GM23338 (cell line): ENCODE results near the gene ZPBP. TPM values are rescaled to one million over a fixed set of nuclear protein-coding genes. Genes with fewer than 3 reads are reported as not detected.

Experiments
- ATAC-seq: fragments of 200-7000 bp; cut with Tn5 transposase; 3 replicates; pipeline ENCODE4 v1.9.1; 2020
- DNase-seq: peaks from one replicate; pipeline ENCODE4 v3.0.0-alpha.2; 2015; ENCODE audit warnings: low spot score
- H2AFZ ChIP-seq: fragments of 200-600 bp; sonication (generic); 2 replicates; pipeline ENCODE4 v1.8.0; 2016; ENCODE audit warnings: antibody characterized with exemption, mild to moderate bottlenecking, moderate library complexity
- H3F3A ChIP-seq: fragments of 200-600 bp; sonication (generic); replicated peaks from 2 replicates; pipeline ENCODE4 v1.8.0; 2017; ENCODE audit warnings: antibody characterized with exemption, mixed run types, low read depth
- H3K27ac ChIP-seq: fragments of 200-600 bp; sonication (generic); 2 replicates; pipeline ENCODE4 v1.6.1; 2016; ENCODE audit warnings: low read depth
- H3K27me3 ChIP-seq: fragments of 200-600 bp; sonication (generic); 2 replicates; pipeline ENCODE4 v1.8.0; 2016; ENCODE audit warnings: mild to moderate bottlenecking, mixed run types, moderate library complexity; ENCODE audit not compliant: insufficient read depth
- H3K36me3 ChIP-seq: fragments of 200-600 bp; sonication (generic); 2 replicates; pipeline ENCODE4 v1.8.0; 2016; ENCODE audit warnings: mild to moderate bottlenecking; ENCODE audit not compliant: insufficient read depth
- H3K4me1 ChIP-seq: fragments of 200-600 bp; sonication (generic); 2 replicates; pipeline ENCODE4 v1.8.0; 2016; ENCODE audit warnings: mild to moderate bottlenecking, moderate library complexity; ENCODE audit not compliant: insufficient read depth
- H3K4me2 ChIP-seq: fragments of 200-600 bp; sonication (generic); 2 replicates; pipeline ENCODE4 v1.7.1; 2017; ENCODE audit warnings: mixed run types
- H3K4me3 ChIP-seq: fragments of 200-600 bp; sonication (generic); 2 replicates; pipeline ENCODE4 v1.6.1; 2016; ENCODE audit warnings: mixed run types
- H3K79me2 ChIP-seq: fragments of 200-600 bp; sonication (generic); replicated peaks from 2 replicates; pipeline ENCODE4 v1.8.0; 2017; ENCODE audit warnings: mild to moderate bottlenecking; ENCODE audit not compliant: insufficient read depth
- H3K9me2 ChIP-seq: fragments of 200-600 bp; sonication (generic); 2 replicates; pipeline ENCODE4 v1.8.0; 2017; ENCODE audit not compliant: insufficient read depth
- H4K20me1 ChIP-seq: fragments of 200-600 bp; sonication (generic); replicated peaks from 2 replicates; pipeline ENCODE4 v1.8.0; 2017; ENCODE audit warnings: mild to moderate bottlenecking; ENCODE audit not compliant: insufficient read depth
- H3K27ac Mint-ChIP-seq: 2 replicates; pipeline ENCODE4 v1.8.0; 2020; ENCODE audit warnings: inconsistent platforms, mild to moderate bottlenecking, moderate library complexity, mixed read lengths
- H3K27me3 Mint-ChIP-seq: 3 replicates; pipeline ENCODE4 v1.8.0; 2022; ENCODE audit warnings: low read depth, mild to moderate bottlenecking, moderate library complexity, mixed read lengths, inconsistent platforms; ENCODE audit not compliant: insufficient read depth, poor library complexity
- H3K36me3 Mint-ChIP-seq: 3 replicates; pipeline ENCODE4 v1.8.0; 2021; ENCODE audit warnings: low read depth, mild to moderate bottlenecking, inconsistent platforms, moderate library complexity, mixed read lengths
- H3K4me1 Mint-ChIP-seq: 3 replicates; pipeline ENCODE4 v1.8.0; 2020; ENCODE audit warnings: mild to moderate bottlenecking, inconsistent platforms, mixed read lengths
- H3K4me3 Mint-ChIP-seq: 3 replicates; pipeline ENCODE4 v1.8.0; 2021; ENCODE audit warnings: moderate library complexity, mild to moderate bottlenecking, inconsistent platforms, mixed read lengths
- H3K9me3 Mint-ChIP-seq: 3 replicates; pipeline ENCODE4 v1.8.0; 2020; ENCODE audit warnings: moderate library complexity, mild to moderate bottlenecking, inconsistent platforms, mixed read lengths
- EZH2 ChIP-seq: fragments of 200-600 bp; sonication (generic); IDR thresholded peaks from one replicate; pipeline ENCODE4 v1.8.0; 2017; ENCODE audit warnings: antibody characterized with exemption, mild to moderate bottlenecking, low read depth; ENCODE audit not compliant: unreplicated experiment
- EZH2phosphoT487 ChIP-seq: fragments of 200-600 bp; sonication (generic); IDR thresholded peaks from one replicate; pipeline ENCODE4 v1.8.1; 2018; ENCODE audit warnings: antibody characterized with exemption; ENCODE audit not compliant: unreplicated experiment
- JUNB ChIP-seq: IDR thresholded peaks from one replicate; pipeline ENCODE4 v1.6.1; 2016; ENCODE audit warnings: antibody characterized with exemption; ENCODE audit not compliant: unreplicated experiment
- NANOG ChIP-seq: IDR thresholded peaks from 2 replicates; pipeline ENCODE4 v1.6.1; 2016; ENCODE audit warnings: antibody characterized with exemption, borderline replicate concordance
- POLR2AphosphoS5 ChIP-seq: IDR thresholded peaks from 2 replicates; pipeline ENCODE4 v1.6.1; 2016; ENCODE audit warnings: antibody characterized with exemption, low read depth
- ZNF114 ChIP-seq: fragments of 250-450 bp; sonication (Bioruptor Pico); IDR thresholded peaks from 2 replicates; pipeline ENCODE4 v1.5.0; 2020; ENCODE audit warnings: mild to moderate bottlenecking, moderate library complexity
- ZNF331 ChIP-seq: fragments of 250-450 bp; sonication (Bioruptor Pico); IDR thresholded peaks from 2 replicates; pipeline ENCODE4 v1.5.0; 2020; ENCODE audit warnings: low read depth, mild to moderate bottlenecking, moderate library complexity
- polyA plus RNA-seq: library from polyadenylated mRNA; unstranded; fragments of >200 nt; fragmentation: Nextera tagmentation; extraction: Ambion mirVana; gene quantifications from 2 replicates; pipeline ENCODE4 v1.2.1, GENCODE V29; 2016
- total RNA-seq: library from RNA; depleted of rRNA; stranded (reverse); fragments of >200 nt; shearing (Covaris generic); gene quantifications from 2 replicates; pipeline ENCODE4 v1.2.3, GENCODE V29; 2014
- TF ChIP-seq, protein P1 (sequence below): IDR thresholded peaks from one replicate; pipeline ENCODE4 v1.6.1; 2018; ENCODE audit warnings: antibody characterized with exemption; ENCODE audit not compliant: unreplicated experiment
- TF ChIP-seq, protein P2 (sequence below): fragments of 250-450 bp; sonication (Bioruptor Pico); IDR thresholded peaks from 2 replicates; pipeline ENCODE4 v1.5.0; 2020; ENCODE audit warnings: mild to moderate bottlenecking, moderate library complexity

Gene ZPBP
- total and polyA plus RNA-seq, 2 experiments from 2014 or later, result not detected

DNA sequence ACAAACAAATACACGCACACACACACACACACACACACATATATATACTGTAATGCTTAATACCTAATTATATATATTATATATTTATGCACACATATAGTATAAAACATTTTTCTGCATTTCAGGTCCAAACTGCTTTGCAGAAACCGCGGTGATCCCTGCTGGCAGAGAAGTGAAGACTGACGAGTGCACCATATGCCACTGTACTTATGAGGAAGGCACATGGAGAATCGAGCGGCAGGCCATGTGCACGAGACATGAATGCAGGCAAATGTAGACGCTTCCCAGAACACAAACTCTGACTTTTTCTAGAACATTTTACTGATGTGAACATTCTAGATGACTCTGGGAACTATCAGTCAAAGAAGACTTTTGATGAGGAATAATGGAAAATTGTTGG lies 181.1 kb downstream of the ZPBP start:
- Histone ChIP-seq H3K36me3 (no peaks in the 10 kb centered on the region), H3K4me2 (no peak overlapping the region), H3K4me1 (no peaks in the 10 kb centered on the region), H4K20me1 (no peaks in the 10 kb centered on the region), H2AFZ (no peak overlapping the region), H3K4me3 (no peak overlapping the region), H3K27ac (no peak overlapping the region), H3K9me2 (0 out of 2 replicates have a peak, but pooled peaks cover 6% of the 10 kb centered on the region), H3K27me3 (no peaks in the 10 kb centered on the region), H3F3A (no peaks in the 10 kb centered on the region), H3K79me2 (no peaks in the 10 kb centered on the region)
- DNase-seq (no peak), ATAC-seq (no peak)
- Mint-ChIP-seq H3K36me3 (peaks cover 8% of the 10 kb centered on the region; the same call in 1 of the 3 replicates), H3K9me3 (peaks cover 12% of the 10 kb centered on the region), H3K27ac (no peak overlapping the region), H3K27me3 (no peaks in the 10 kb centered on the region), H3K4me3 (no peak overlapping the region), H3K4me1 (no peaks in the 10 kb centered on the region)
- TF ChIP-seq, protein P1, sequence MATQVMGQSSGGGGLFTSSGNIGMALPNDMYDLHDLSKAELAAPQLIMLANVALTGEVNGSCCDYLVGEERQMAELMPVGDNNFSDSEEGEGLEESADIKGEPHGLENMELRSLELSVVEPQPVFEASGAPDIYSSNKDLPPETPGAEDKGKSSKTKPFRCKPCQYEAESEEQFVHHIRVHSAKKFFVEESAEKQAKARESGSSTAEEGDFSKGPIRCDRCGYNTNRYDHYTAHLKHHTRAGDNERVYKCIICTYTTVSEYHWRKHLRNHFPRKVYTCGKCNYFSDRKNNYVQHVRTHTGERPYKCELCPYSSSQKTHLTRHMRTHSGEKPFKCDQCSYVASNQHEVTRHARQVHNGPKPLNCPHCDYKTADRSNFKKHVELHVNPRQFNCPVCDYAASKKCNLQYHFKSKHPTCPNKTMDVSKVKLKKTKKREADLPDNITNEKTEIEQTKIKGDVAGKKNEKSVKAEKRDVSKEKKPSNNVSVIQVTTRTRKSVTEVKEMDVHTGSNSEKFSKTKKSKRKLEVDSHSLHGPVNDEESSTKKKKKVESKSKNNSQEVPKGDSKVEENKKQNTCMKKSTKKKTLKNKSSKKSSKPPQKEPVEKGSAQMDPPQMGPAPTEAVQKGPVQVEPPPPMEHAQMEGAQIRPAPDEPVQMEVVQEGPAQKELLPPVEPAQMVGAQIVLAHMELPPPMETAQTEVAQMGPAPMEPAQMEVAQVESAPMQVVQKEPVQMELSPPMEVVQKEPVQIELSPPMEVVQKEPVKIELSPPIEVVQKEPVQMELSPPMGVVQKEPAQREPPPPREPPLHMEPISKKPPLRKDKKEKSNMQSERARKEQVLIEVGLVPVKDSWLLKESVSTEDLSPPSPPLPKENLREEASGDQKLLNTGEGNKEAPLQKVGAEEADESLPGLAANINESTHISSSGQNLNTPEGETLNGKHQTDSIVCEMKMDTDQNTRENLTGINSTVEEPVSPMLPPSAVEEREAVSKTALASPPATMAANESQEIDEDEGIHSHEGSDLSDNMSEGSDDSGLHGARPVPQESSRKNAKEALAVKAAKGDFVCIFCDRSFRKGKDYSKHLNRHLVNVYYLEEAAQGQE, result no peak
- no peak for TF ChIP-seq ZNF331
- TF ChIP-seq, protein P2, sequence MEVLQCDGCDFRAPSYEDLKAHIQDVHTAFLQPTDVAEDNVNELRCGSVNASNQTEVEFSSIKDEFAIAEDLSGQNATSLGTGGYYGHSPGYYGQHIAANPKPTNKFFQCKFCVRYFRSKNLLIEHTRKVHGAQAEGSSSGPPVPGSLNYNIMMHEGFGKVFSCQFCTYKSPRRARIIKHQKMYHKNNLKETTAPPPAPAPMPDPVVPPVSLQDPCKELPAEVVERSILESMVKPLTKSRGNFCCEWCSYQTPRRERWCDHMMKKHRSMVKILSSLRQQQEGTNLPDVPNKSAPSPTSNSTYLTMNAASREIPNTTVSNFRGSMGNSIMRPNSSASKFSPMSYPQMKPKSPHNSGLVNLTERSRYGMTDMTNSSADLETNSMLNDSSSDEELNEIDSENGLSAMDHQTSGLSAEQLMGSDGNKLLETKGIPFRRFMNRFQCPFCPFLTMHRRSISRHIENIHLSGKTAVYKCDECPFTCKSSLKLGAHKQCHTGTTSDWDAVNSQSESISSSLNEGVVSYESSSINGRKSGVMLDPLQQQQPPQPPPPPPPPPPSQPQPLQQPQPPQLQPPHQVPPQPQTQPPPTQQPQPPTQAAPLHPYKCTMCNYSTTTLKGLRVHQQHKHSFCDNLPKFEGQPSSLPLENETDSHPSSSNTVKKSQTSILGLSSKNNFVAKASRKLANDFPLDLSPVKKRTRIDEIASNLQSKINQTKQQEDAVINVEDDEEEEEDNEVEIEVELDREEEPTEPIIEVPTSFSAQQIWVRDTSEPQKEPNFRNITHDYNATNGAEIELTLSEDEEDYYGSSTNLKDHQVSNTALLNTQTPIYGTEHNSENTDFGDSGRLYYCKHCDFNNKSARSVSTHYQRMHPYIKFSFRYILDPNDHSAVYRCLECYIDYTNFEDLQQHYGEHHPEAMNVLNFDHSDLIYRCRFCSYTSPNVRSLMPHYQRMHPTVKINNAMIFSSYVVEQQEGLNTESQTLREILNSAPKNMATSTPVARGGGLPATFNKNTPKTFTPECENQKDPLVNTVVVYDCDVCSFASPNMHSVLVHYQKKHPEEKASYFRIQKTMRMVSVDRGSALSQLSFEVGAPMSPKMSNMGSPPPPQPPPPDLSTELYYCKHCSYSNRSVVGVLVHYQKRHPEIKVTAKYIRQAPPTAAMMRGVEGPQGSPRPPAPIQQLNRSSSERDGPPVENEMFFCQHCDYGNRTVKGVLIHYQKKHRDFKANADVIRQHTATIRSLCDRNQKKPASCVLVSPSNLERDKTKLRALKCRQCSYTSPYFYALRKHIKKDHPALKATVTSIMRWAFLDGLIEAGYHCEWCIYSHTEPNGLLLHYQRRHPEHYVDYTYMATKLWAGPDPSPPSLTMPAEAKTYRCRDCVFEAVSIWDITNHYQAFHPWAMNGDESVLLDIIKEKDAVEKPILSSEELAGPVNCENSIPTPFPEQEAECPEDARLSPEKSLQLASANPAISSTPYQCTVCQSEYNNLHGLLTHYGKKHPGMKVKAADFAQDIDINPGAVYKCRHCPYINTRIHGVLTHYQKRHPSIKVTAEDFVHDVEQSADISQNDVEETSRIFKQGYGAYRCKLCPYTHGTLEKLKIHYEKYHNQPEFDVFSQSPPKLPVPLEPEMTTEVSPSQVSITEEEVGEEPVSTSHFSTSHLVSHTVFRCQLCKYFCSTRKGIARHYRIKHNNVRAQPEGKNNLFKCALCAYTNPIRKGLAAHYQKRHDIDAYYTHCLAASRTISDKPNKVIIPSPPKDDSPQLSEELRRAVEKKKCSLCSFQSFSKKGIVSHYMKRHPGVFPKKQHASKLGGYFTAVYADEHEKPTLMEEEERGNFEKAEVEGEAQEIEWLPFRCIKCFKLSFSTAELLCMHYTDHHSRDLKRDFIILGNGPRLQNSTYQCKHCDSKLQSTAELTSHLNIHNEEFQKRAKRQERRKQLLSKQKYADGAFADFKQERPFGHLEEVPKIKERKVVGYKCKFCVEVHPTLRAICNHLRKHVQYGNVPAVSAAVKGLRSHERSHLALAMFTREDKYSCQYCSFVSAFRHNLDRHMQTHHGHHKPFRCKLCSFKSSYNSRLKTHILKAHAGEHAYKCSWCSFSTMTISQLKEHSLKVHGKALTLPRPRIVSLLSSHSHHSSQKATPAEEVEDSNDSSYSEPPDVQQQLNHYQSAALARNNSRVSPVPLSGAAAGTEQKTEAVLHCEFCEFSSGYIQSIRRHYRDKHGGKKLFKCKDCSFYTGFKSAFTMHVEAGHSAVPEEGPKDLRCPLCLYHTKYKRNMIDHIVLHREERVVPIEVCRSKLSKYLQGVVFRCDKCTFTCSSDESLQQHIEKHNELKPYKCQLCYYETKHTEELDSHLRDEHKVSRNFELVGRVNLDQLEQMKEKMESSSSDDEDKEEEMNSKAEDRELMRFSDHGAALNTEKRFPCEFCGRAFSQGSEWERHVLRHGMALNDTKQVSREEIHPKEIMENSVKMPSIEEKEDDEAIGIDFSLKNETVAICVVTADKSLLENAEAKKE (CRISPR knock-in tag), result no peak
- no peak for TF ChIP-seq EZH2phosphoT487
- TF ChIP-seq EZH2, result no peak
- TF ChIP-seq JUNB, result no peak
- TF ChIP-seq ZNF114 (CRISPR knock-in tag), result no peak
- no peak for TF ChIP-seq NANOG
- TF ChIP-seq POLR2AphosphoS5, result no peak
